ENCODE results near the gene P2RY13. TPM values are rescaled to one million over a fixed set of nuclear protein-coding genes. Genes with fewer than 3 reads are reported as not detected.

P2RY13 gene
- total RNA-seq, 2 donors from 2014 or later = 0.27 to 0.80 TPM

DNA sequence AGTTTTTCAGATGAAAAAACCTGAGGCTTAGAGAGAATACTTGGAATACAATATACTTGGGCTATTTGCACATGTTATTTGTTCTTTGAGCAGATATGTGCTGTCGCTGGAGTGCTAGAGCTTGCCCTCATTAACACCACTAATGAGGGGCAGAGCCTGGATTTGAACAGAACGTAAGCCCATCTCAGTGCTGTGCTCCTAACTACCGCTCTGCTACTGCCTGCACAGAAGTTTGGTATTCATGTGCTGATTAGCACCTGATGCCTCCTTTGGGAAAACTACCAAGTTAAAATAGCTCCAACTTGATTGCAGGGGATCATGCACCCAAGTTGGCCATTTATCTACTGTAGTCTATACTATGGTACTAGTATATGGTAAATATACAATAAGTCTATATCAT, 16.4 kb downstream of the P2RY13 start:
- intact Hi-C loops (cut with DNase I) = no loop called here
- Histone ChIP-seq H3K4me3 (no peak overlapping the region), H3K27me3 (no peaks in the 10 kb centered on the region), H3K9me3 (no peaks in the 10 kb centered on the region), H3K27ac (no peak overlapping the region), H3K9ac (ENCODE audit: low read depth in 2 of 2, low read length in 2 of 2) (no peak overlapping the region), H3K36me3 (no peaks in the 10 kb centered on the region), H3K4me1 (no peaks in the 10 kb centered on the region)
- TF ChIP-seq, protein P1, sequence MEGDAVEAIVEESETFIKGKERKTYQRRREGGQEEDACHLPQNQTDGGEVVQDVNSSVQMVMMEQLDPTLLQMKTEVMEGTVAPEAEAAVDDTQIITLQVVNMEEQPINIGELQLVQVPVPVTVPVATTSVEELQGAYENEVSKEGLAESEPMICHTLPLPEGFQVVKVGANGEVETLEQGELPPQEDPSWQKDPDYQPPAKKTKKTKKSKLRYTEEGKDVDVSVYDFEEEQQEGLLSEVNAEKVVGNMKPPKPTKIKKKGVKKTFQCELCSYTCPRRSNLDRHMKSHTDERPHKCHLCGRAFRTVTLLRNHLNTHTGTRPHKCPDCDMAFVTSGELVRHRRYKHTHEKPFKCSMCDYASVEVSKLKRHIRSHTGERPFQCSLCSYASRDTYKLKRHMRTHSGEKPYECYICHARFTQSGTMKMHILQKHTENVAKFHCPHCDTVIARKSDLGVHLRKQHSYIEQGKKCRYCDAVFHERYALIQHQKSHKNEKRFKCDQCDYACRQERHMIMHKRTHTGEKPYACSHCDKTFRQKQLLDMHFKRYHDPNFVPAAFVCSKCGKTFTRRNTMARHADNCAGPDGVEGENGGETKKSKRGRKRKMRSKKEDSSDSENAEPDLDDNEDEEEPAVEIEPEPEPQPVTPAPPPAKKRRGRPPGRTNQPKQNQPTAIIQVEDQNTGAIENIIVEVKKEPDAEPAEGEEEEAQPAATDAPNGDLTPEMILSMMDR (IDR thresholded peaks at IDR 0.05) = no peak
- DNase-seq = no peak

GRCh38 chr3:151309566-151309965, 19.8 kb downstream of the P2RY13 start:
- H3K27ac ChIP-seq = no peak overlapping the region
- H3K4me1 ChIP-seq = no peaks in the 10 kb centered on the region
- intact Hi-C loops (cut with DNase I) = no loop called here
- no peak overlapping the region for H3K4me3 ChIP-seq
- no peaks in the 10 kb centered on the region for H3K9me3 ChIP-seq
- no peaks in the 10 kb centered on the region for H3K27me3 ChIP-seq
- no peak for DNase-seq
- TF ChIP-seq, protein P1 (IDR thresholded peaks at IDR 0.05) = no peak
- no peaks in the 10 kb centered on the region for H3K36me3 ChIP-seq
- H3K9ac ChIP-seq (ENCODE audit: low read depth in 2 of 2, low read length in 2 of 2) = no peak overlapping the region

DNA sequence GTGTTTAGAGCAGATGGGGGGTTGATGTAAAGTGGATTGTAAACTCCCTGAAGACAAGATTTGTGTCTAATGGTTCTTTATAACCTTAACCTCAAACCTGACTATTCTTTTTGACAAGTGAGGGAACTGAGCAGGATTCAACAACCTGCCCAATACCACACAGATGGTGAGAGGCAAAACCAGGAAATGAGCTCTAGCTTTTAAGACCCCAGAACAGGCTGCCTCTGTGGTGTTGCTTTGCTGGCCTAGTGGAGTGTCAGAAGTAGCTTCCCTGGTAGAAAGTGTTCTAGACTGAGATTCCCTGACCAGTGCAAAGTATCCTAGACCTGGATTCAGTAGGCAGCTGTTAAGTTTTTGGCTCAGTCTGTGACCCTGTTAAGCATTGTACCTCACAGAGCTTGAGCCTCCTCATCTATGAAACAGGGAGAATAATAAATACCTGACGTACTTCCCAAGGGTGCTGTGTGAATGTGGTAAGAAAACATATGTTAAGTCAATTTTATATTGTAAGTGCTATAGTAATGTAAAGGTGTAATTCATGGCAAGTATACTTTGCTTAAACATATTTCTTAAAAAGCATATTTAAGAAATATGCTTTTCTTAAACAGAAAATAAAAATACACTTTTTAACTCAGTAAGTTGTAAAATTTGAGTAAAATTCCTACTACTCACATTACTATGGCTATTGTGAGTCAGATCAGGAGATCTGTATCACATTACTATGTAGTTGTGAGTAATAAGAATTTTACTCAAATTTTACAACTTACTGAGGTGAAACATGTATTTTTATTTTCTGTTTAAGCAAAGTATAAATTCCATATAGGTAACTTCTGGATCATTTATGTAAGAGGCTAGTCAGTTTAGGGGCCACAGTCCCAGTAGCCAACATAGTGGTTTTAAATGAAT, 21.5 kb downstream of the P2RY13 start:
- TF ChIP-seq, protein P1 (IDR thresholded peaks at IDR 0.05) = no peak
- Histone ChIP-seq H3K9ac (ENCODE audit: low read depth in 2 of 2, low read length in 2 of 2) (no peak overlapping the region), H3K4me3 (no peak overlapping the region), H3K36me3 (no peaks in the 10 kb centered on the region), H3K27me3 (no peaks in the 10 kb centered on the region), H3K27ac (no peak overlapping the region), H3K4me1 (no peaks in the 10 kb centered on the region), H3K9me3 (no peaks in the 10 kb centered on the region)
- intact Hi-C loops (cut with DNase I) = no loop called here
- no peak for DNase-seq

- Histone ChIP-seq H3K9ac (ENCODE audit: low read depth in 2 of 2, low read length in 2 of 2) (no peak overlapping the region), H3K4me3 (no peak overlapping the region), H3K36me3 (no peaks in the 10 kb centered on the region), H3K4me1 (no peaks in the 10 kb centered on the region), H3K9me3 (no peaks in the 10 kb centered on the region), H3K27ac (no peak overlapping the region), H3K27me3 (no peaks in the 10 kb centered on the region)
- intact Hi-C loops (cut with DNase I) = no loop called here
- TF ChIP-seq, protein P1 (IDR thresholded peaks at IDR 0.05) = no peak
- DNase-seq = no peak
Measured at GRCh38 chr3:151307131-151307530, 22.2 kb downstream of the P2RY13 start.

DNA sequence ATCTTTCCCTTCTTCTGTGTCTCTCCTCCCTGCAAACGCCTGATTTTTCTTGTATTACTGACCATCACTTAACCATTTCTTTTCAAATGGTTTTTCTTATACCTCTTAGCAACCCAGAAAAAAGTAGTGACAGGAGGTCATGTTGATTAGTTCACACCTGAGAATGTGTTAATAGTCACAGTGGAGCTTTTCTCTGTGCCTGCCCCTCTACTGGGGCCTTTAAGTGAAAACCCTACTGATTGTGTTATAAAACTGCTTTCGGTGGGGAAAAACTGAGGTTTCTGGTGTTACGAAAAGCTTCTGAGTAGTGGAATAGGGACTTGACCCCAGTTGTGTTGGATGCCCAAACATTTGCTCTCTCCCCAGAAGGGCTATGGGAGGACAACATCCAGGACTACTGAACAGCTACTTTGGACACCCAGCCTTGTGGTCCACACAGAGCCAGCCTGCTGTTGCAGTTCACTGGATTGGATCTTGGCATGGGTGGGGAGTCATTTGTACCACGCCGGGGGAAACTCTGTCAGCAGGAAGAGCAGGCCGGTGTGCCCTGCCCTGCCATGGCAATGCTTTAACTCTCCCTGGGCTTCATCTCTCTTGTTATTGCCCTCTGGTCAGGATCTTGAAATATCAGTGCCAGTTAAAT, 23.1 kb downstream of the P2RY13 start:
- intact Hi-C loops (cut with DNase I) = no loop called here
- Histone ChIP-seq H3K9ac (ENCODE audit: low read depth in 2 of 2, low read length in 2 of 2) (no peak overlapping the region), H3K4me1 (no peaks in the 10 kb centered on the region), H3K4me3 (no peak overlapping the region), H3K36me3 (no peaks in the 10 kb centered on the region), H3K27me3 (no peaks in the 10 kb centered on the region), H3K27ac (no peak overlapping the region), H3K9me3 (no peaks in the 10 kb centered on the region)
- no peak for DNase-seq
- TF ChIP-seq, protein P1 (IDR thresholded peaks at IDR 0.05) = no peak

All from colonic mucosa (tissue), 4 donors.